ENCODE results near the gene OTUD7B.
"Not testable (repeated sequence)": the region's sequence is repeated elsewhere in the genome, so short reads cannot be mapped to it uniquely, and the experiment has no call there.

The OTUD7B gene

GRCh38 chr1:150010393-150011115, at the start of gene OTUD7B:
OTUD7B (minus strand) TSS chr1:150010726; CDS start chr1:149977510, 33,216 bp downstream.
- DNase-seq, result peak; percentile 80

GRCh38 chr1:150060260-150060659, 49.7 kb upstream of the OTUD7B start:
- no peak for DNase-seq

- no peak for DNase-seq
Observed at GRCh38 chr1:150056407-150056806, 45.9 kb upstream of the OTUD7B start.

- not testable (repeated sequence) for DNase-seq
Observed at GRCh38 chr1:150055507-150055906, 45.0 kb upstream of the OTUD7B start.

- DNase-seq, result no peak
Observed at GRCh38 chr1:150053926-150054325, 43.4 kb upstream of the OTUD7B start.

GRCh38 chr1:150051905-150052412, 41.4 kb upstream of the OTUD7B start:
- DNase-seq, result not testable (repeated sequence)

GRCh38 chr1:150051089-150051373, 40.5 kb upstream of the OTUD7B start:
- no peak for DNase-seq

GRCh38 chr1:150049926-150050325, 39.4 kb upstream of the OTUD7B start:
- DNase-seq, result no peak

GRCh38 chr1:150034336-150034735, 23.8 kb upstream of the OTUD7B start:
- no peak for DNase-seq

GRCh38 chr1:150028322-150028721, 17.8 kb upstream of the OTUD7B start:
- no peak for DNase-seq

GRCh38 chr1:150024156-150024555, 13.6 kb upstream of the OTUD7B start:
- DNase-seq, result no peak

GRCh38 chr1:150022357-150022756, 11.8 kb upstream of the OTUD7B start:
- DNase-seq, result no peak

- no peak for DNase-seq
Observed at GRCh38 chr1:150021191-150021694, 10.7 kb upstream of the OTUD7B start.

GRCh38 chr1:150020711-150021110, 10.2 kb upstream of the OTUD7B start:
- no peak for DNase-seq

GRCh38 chr1:150018165-150018564, 7.6 kb upstream of the OTUD7B start:
- DNase-seq, result no peak

- no peak for DNase-seq
Observed at GRCh38 chr1:150017206-150017750, 6.8 kb upstream of the OTUD7B start.

- no peak for DNase-seq
Observed at GRCh38 chr1:150015651-150016131, 5.2 kb upstream of the OTUD7B start.

- DNase-seq, result no peak
Observed at GRCh38 chr1:150012611-150013010, 2.1 kb upstream of the OTUD7B start.

GRCh38 chr1:150009604-150010392, 728 bp downstream of the OTUD7B start:
- DNase-seq, result peak; percentile 65

GRCh38 chr1:150008699-150009098, 1.8 kb downstream of the OTUD7B start:
- DNase-seq, result no peak

- DNase-seq, result no peak
Observed at GRCh38 chr1:150006881-150007421, 3.6 kb downstream of the OTUD7B start.

GRCh38 chr1:150005606-150006005, 4.9 kb downstream of the OTUD7B start:
- no peak for DNase-seq

GRCh38 chr1:150003801-150004200, 6.7 kb downstream of the OTUD7B start:
- no peak for DNase-seq

All from NCI-H2227 treated with DMSO at 0.1 percent for 48 hours (cell line).